ENCODE data around the gene VMAC.

VMAC gene

GRCh38 chr19:5907241-5907640 is 2.6 kb downstream of the VMAC start:
- DNase-seq = no peak

- DNase-seq = no peak
Observed at GRCh38 chr19:5908773-5909442, 4.2 kb downstream of the VMAC start.

GRCh38 chr19:5910638-5910907 is 5.9 kb downstream of the VMAC start:
- DNase-seq = no peak

- DNase-seq = no peak
Observed at GRCh38 chr19:5911366-5911765, 6.7 kb downstream of the VMAC start.

GRCh38 chr19:5913739-5914357 is 9.2 kb downstream of the VMAC start, which contains the start of gene CAPS:
CAPS (plus strand) TSS chr19:5914254; CDS start chr19:5914407, 153 bp downstream.
- no peak for DNase-seq

- no peak for DNase-seq
Observed at GRCh38 chr19:5914358-5914774, 9.7 kb downstream of the VMAC start.

GRCh38 chr19:5914946-5915781 is 10.5 kb downstream of the VMAC start:
- DNase-seq = no peak

GRCh38 chr19:5915782-5916165 is 11.1 kb downstream of the VMAC start:
- DNase-seq = no peak

GRCh38 chr19:5916181-5916708 is 11.6 kb downstream of the VMAC start:
- DNase-seq = no peak

GRCh38 chr19:5917431-5918107 is 12.9 kb downstream of the VMAC start:
- DNase-seq = no peak

GRCh38 chr19:5918463-5919079 is 13.9 kb downstream of the VMAC start:
- DNase-seq = no peak

GRCh38 chr19:5921516-5922160 is 17.0 kb downstream of the VMAC start:
- no peak for DNase-seq

GRCh38 chr19:5922161-5922545 is 17.5 kb downstream of the VMAC start:
- no peak for DNase-seq

GRCh38 chr19:5923356-5923755 is 18.7 kb downstream of the VMAC start:
- no peak for DNase-seq

GRCh38 chr19:5925830-5926427 is 21.3 kb downstream of the VMAC start:
- no peak for DNase-seq

- no peak for DNase-seq
Observed at GRCh38 chr19:5926641-5927440, 22.2 kb downstream of the VMAC start.

GRCh38 chr19:5927441-5927821 is 22.8 kb downstream of the VMAC start:
- DNase-seq = no peak

- DNase-seq = no peak
Observed at GRCh38 chr19:5929179-5929578, 24.5 kb downstream of the VMAC start.

- DNase-seq = no peak
Observed at GRCh38 chr19:5929625-5930024, 25.0 kb downstream of the VMAC start.

GRCh38 chr19:5931251-5931650 is 26.6 kb downstream of the VMAC start:
- no peak for DNase-seq

- DNase-seq = no peak
Observed at GRCh38 chr19:5932146-5932545, 27.5 kb downstream of the VMAC start.
